Measurements from ENCODE around the gene KIF3A.

DNA sequence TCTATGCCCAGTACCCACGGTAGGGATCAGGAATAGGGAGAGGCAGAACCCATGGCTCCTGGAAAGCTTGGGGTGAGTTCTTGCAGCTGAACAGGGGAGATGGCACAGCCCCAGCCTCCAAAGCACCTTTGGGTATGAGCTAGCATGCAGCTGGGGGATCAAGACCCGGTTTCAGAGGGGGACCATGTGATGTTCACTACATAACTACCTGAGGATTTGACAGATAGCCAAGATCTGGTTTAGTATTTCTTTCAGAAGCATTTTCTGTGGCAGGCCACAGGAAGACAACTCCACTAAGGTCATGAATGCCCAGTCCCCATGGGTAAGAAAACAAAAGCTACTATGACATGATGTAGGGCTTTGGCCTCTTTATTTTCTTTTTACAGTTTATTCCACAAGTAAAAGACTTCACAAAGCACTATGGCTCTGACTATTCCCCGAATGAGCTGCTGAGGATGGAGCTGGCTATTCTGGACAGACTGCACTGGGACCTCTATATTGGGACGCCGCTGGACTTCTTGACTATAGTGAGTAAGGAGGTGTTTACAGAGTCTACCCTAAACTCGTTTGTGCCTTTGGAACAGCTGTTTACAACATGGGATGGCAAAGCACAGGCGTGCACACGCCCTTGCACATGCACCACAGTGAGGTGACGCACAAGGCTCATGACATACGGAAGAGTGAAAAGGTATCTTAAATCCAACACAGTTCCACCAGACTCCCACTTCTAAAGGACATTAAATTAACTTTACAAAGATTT lies 13.3 kb upstream of the KIF3A start:
- TF ChIP-seq, protein P1, sequence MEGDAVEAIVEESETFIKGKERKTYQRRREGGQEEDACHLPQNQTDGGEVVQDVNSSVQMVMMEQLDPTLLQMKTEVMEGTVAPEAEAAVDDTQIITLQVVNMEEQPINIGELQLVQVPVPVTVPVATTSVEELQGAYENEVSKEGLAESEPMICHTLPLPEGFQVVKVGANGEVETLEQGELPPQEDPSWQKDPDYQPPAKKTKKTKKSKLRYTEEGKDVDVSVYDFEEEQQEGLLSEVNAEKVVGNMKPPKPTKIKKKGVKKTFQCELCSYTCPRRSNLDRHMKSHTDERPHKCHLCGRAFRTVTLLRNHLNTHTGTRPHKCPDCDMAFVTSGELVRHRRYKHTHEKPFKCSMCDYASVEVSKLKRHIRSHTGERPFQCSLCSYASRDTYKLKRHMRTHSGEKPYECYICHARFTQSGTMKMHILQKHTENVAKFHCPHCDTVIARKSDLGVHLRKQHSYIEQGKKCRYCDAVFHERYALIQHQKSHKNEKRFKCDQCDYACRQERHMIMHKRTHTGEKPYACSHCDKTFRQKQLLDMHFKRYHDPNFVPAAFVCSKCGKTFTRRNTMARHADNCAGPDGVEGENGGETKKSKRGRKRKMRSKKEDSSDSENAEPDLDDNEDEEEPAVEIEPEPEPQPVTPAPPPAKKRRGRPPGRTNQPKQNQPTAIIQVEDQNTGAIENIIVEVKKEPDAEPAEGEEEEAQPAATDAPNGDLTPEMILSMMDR (IDR thresholded peaks at IDR 0.05), result no peak
- TF ChIP-seq POLR2A (IDR thresholded peaks at IDR 0.05), result no peak

All from esophagus squamous epithelium (tissue), 4 donors.